NCI-H774 (cell line): Measurements from ENCODE around the gene SWSAP1.
"Not testable (repeated sequence)": the region's sequence is repeated elsewhere in the genome, so short reads cannot be mapped to it uniquely, and the experiment has no call there.

Experiments
- DNase-seq: peaks from one replicate; lab custom pipeline; 2025; lab: John Stamatoyannopoulos, UW

Gene SWSAP1

GRCh38 chr19:11374433-11375142, at the start of gene SWSAP1:
Gene SWSAP1 (plus strand): TSS chr19:11374666. CDS start chr19:11374681, 15 bp downstream.
- DNase-seq = peak; percentile 98

- DNase-seq = no peak
Observed at GRCh38 chr19:11324748-11325389, 49.6 kb upstream of the SWSAP1 start.

GRCh38 chr19:11325544-11325943, 48.9 kb upstream of the SWSAP1 start:
- no peak for DNase-seq

- no peak for DNase-seq
Observed at GRCh38 chr19:11330127-11330526, 44.3 kb upstream of the SWSAP1 start.

GRCh38 chr19:11331502-11331901, 43.0 kb upstream of the SWSAP1 start:
- no peak for DNase-seq

- no peak for DNase-seq
Observed at GRCh38 chr19:11332822-11333221, 41.6 kb upstream of the SWSAP1 start.

GRCh38 chr19:11333838-11334237, 40.6 kb upstream of the SWSAP1 start:
- DNase-seq = not testable (repeated sequence)

- no peak for DNase-seq
Observed at GRCh38 chr19:11335449-11336146, 38.9 kb upstream of the SWSAP1 start.

GRCh38 chr19:11337080-11337479, 37.4 kb upstream of the SWSAP1 start:
- DNase-seq = no peak

- no peak for DNase-seq
Observed at GRCh38 chr19:11338121-11338520, 36.3 kb upstream of the SWSAP1 start.

- DNase-seq = no peak
Observed at GRCh38 chr19:11338569-11339253, 35.8 kb upstream of the SWSAP1 start.

GRCh38 chr19:11339254-11340098, 35.0 kb upstream of the SWSAP1 start, which contains the start of gene RAB3D:
Gene RAB3D (minus strand): TSS chr19:11339657. CDS start chr19:11337399, 2,258 bp downstream.
- peak; percentile 77 for DNase-seq

GRCh38 chr19:11340099-11340467, 34.4 kb upstream of the SWSAP1 start:
- DNase-seq = not testable (repeated sequence)

GRCh38 chr19:11342429-11342828, 32.0 kb upstream of the SWSAP1 start:
- no peak for DNase-seq

GRCh38 chr19:11345122-11345803, 29.2 kb upstream of the SWSAP1 start:
- DNase-seq = no peak

GRCh38 chr19:11346104-11346940, 28.1 kb upstream of the SWSAP1 start, which contains the start of the genes CCDC159 and TMEM205:
Gene CCDC159 (plus strand): TSS chr19:11346519. CDS start chr19:11346607, 88 bp downstream.
Gene TMEM205 (minus strand): TSS chr19:11346268. CDS start chr19:11345619, 649 bp downstream.
- DNase-seq = peak; percentile 99

- DNase-seq = no peak
Observed at GRCh38 chr19:11347546-11348039, 26.9 kb upstream of the SWSAP1 start.

GRCh38 chr19:11349171-11349570, 25.3 kb upstream of the SWSAP1 start:
- no peak for DNase-seq

- not testable (repeated sequence) for DNase-seq
Observed at GRCh38 chr19:11354102-11354501, 20.4 kb upstream of the SWSAP1 start.
